Hematopoietic multipotent progenitor cell treated with erythropoietin and hydrocortisone succinate and interleukin-3 and kit ligand, for 8 days (in vitro differentiated cells): Measurements from ENCODE around the gene ST8SIA3.
"Not testable (repeated sequence)": the region's sequence is repeated elsewhere in the genome, so short reads cannot be mapped to it uniquely, and the experiment has no call there.

ENCODE experiments used
- DNase-seq: peaks from one replicate; pipeline ENCODE4 v3.0.0-alpha.2; 2015

ST8SIA3 gene

DNA sequence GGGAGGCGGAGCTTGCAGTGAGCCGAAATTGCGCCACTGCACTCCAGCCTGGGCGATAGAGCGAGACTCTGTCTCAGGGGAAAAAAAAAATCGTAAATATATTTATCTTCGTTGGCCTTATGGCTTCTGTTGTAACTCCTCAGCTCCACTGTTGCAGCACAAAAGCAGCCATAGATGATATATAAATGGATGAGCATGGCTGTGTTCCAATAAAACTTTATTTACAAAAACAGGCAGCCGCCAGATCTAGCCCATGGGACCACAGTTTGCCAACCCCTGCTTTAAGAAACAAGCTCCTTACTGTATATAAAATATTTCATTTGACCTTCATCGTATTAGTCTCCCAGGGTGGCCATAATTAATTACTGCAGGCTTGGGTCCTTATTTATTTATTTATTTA is 20.1 kb downstream of the ST8SIA3 start:
- DNase-seq: no peak

DNA sequence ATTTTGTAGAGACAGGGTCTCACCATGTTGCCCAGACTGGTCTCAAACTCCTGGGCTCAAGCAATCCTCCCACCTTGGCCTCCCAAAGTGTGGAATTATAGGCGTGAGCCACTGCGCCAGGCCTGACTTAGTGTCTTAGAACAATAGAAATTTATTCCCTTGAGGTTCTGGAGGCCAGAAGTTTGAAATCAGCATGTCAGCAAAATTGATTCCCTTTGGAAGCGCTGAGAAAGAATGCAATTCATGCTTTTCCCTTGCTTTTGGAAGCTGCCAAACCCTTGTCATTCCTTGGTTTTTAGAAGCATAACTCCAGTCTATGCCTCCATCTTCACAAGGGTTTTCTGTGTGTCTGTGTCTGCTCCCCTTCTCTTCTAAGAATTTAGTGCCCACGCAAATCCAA is 20.7 kb downstream of the ST8SIA3 start:
- no peak for DNase-seq

DNA sequence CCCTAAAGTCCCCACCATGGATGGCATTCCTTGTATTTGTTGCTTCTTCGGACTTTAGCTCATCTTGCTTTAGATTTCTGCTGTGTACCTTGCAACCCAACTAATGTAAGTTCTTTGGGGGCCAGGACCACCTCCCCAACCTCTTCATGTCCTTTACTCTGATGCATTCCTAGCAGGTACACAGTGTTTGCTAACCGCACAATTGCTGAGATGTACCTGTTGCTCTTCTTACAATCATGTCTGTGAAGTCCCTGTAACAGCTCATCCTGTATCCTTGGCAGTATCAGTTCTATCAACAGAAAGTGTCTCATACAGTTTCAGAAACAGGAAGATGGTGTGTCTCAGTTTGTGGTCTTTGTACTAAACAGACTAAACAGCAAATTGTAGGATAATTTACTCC is 24.1 kb downstream of the ST8SIA3 start:
- no peak for DNase-seq

DNA sequence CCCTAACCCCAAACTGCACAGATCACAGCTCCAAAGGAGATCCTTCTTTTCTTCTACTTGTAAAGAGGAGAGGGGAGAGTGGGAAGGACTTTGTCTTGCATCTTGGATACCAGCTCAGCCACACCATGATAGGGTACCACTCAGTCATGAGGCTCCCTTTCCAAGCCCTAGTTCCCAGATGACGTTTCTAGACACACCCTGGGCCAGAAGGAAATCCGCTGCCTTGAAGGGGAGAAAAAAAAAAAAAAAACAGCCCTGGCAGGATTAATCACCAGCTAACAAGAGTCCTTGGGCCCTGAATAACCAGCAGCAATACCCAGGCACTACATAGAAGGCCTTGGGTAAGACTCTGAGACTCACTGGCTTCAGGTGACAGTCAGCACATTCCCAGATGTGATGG is 36.9 kb downstream of the ST8SIA3 start:
- DNase-seq: no peak

DNA sequence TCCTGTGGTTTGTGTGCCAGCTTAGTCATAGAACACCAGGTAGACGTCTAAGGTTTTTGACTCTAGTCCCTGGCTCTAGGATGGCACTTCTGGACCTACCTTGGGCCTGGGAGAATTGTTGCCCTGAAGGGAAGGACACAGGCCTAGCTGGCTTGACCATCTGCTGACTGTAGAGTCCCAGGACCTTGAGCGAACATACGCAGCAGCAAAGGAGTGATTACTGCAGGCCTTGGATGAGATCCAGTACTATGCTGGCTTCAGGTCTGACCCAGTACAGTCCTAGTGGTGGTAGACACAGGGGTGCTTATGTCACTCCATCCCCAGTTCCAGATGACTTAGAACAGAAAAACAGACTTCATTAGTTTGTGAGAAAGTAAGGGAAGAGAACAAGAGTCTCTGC is 37.7 kb downstream of the ST8SIA3 start:
- DNase-seq: no peak

DNA sequence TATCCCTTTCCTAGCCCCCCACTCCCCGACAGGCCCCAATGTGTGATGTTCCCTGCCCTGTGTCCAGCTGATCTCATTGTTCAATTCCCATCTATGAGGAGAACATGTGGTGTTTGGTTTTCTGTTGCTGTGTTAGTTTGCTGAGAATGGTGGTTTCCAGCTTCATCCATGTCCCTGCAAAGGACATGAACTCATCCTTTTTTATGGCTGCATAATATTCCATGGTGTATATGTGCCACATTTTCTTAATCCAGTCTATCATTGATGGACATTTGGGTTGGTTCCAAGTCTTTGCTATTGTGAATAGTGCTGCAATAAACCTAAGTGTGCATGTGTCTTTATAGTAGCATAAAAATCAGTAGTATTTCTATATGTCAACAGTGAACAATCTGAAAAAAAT is 42.4 kb downstream of the ST8SIA3 start:
- not testable (repeated sequence) for DNase-seq

DNA sequence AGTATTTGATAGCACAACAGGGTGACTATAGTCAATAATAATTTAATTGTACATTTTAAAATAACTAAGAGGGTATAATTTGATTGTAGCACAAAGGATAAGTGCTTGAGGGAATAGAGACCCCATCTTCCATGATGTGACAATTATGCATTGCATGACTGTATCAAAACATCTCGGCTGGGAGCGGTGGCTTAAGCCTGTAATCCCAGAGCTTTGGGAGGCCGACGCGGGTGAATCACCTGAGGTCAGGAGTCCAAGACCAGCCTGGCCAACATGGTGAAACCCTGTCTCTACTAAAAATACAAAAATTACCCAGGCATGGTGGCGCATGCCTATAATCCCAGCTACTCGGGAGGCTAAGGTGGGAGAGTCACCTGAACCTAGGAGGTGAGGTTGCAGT is 44.5 kb downstream of the ST8SIA3 start:
- not testable (repeated sequence) for DNase-seq

DNA sequence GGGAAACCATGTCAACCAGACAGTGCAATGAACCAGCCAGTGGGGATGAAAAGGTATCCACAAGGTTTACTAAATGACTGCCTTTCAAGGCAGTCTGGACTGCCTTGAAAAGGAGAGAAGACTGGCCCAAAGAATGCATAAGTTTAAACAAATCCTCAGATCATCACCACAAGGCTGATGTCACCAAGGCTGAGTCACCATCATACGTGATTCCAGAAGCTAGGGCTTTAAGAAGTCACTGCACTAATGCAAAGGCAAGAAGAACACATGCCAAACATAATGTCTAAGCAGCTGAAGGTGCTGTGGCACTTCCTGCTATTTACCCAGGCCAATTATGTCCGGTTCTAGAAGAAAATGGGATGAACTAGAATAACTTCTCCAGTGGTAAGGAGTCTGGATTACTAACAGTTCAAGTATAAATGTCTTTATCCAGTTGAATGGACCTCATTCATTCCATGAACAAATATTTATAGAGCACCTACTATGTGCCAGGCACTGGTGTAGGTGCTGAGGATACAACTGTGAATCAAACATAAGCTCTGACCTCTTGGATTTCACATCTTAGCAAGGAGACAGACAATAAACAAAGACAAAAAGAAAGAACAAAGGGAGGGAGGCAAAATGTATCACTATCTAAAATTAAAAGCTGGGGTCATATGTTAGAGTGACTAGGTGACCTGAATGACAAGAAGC is 45.2 kb downstream of the ST8SIA3 start:
- DNase-seq: no peak

DNA sequence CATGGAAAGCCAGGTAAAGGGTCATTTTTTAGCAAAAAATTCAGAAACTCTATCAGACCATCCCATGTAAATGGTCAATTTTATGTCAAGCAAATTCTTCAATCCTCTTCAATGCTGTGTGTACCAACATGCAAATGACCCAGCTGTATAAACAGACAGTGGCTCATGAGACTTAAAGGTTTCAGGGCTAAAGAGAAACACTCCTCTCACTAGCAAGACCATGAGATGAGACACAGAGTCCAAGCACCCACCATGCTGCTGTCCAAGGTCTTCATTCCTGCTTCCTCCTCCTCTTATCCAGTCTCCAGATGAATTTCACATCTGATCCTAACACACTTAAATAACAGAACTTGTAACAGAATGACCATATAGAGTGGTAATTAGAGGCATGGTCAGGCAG is 52.0 kb downstream of the ST8SIA3 start:
- no peak for DNase-seq

DNA sequence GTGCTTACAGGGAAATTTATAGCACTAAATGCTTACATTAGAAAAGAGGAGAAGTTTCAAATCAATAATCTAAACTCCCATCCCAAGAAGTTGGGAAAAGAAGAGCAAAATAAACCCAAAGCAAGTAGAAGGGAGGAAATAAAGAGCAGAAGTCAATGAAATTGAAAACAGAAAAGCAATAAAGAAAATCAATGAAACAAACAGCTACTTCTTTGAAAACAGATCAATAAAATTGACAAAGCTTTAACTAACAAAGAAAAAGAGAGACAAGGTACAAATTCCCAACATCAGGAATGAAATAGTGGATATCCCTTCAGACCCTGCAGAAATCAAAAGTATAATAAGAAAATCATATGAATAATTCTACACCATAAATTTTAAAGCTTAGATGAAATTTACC is 57.3 kb downstream of the ST8SIA3 start:
- DNase-seq: no peak

DNA sequence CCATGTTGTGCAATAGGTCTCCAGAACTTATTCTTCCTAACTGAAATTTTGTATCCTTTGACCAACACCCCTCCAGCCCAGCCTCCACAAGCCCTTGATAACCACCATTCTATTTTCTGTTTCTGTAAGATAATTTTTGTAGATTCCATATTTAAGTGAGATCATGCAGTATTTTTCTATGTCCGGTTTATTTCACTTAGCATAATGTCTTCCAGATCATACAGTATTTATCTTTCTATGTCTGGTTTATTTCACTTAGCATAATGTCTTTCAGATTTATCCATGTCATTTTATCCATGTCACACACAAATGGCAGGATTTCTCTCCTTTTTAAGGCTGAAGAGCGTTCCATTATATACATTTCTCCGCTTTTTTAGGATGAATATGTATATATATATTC is 58.4 kb downstream of the ST8SIA3 start:
- no peak for DNase-seq

DNA sequence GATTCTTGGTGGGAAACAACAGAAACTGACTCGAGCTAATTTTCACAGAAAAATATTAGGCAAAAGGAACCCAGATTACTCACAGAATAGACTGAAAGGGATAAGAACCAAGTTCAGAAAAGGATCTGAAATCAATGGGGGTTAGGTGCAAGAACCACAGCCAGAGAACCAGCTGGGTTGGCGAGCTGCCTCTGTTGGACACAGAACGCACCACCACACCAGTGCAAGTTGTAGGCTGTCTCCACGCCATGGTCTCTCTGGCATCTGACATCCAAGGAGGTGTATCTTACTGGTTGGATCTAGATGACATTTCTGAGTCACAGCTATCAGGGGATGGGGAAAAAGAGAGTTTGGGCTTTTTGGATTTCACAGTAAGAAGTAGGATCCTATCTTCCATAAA is 64.2 kb downstream of the ST8SIA3 start:
- DNase-seq: no peak
